Glutamatergic neuron (in vitro differentiated cells): Measurements from ENCODE around the gene GJB3. TPM values are rescaled to one million over a fixed set of nuclear protein-coding genes. Genes with fewer than 3 reads are reported as not detected.
A peak's percentile ranks its signal among the peaks of the same experiment; 100 is the strongest.

Source experiments
- DNase-seq: peaks from one replicate; pipeline ENCODE4 v3.0.0; 2022
- H3K27ac Mint-ChIP-seq: one replicate; pipeline ENCODE4 v1.8.0; 2020; ENCODE audit warnings: mild to moderate bottlenecking, mixed read lengths, inconsistent platforms; ENCODE audit not compliant: unreplicated experiment
- H3K27me3 Mint-ChIP-seq: one replicate; pipeline ENCODE4 v1.8.0; 2020; ENCODE audit warnings: mild to moderate bottlenecking, moderate library complexity, mixed read lengths, inconsistent platforms; ENCODE audit not compliant: unreplicated experiment
- H3K36me3 Mint-ChIP-seq: one replicate; pipeline ENCODE4 v1.8.0; 2020; ENCODE audit warnings: mild to moderate bottlenecking, mixed read lengths, inconsistent platforms; ENCODE audit not compliant: unreplicated experiment
- H3K4me1 Mint-ChIP-seq: one replicate; pipeline ENCODE4 v1.8.0; 2020; ENCODE audit warnings: mild to moderate bottlenecking, low read depth, mixed read lengths, inconsistent platforms; ENCODE audit not compliant: unreplicated experiment
- H3K4me3 Mint-ChIP-seq: one replicate; pipeline ENCODE4 v1.8.0; 2020; ENCODE audit warnings: mild to moderate bottlenecking, mixed read lengths, inconsistent platforms; ENCODE audit not compliant: unreplicated experiment
- H3K9me3 Mint-ChIP-seq: one replicate; pipeline ENCODE4 v1.8.0; 2020; ENCODE audit warnings: mild to moderate bottlenecking, moderate library complexity, mixed read lengths, inconsistent platforms; ENCODE audit not compliant: unreplicated experiment
- total RNA-seq: library from RNA; stranded (reverse); fragmentation: NEBNext Ultra II Directional; extraction: Animal tissue kit (Norgen Biotek cat#: 25700); gene quantifications from one replicate; pipeline ENCODE4 v1.2.1, GENCODE V29; 2021; ENCODE audit not compliant: unreplicated experiment
- TF ChIP-seq, protein P1 (sequence below): fragments of 200-600 bp; sonication (generic); IDR thresholded peaks from one replicate; pipeline ENCODE4 v1.5.0; 2021; ENCODE audit not compliant: partially characterized antibody, unreplicated experiment

Gene GJB3
- total RNA-seq, 1 donor from 2014 or later = not detected

DNA sequence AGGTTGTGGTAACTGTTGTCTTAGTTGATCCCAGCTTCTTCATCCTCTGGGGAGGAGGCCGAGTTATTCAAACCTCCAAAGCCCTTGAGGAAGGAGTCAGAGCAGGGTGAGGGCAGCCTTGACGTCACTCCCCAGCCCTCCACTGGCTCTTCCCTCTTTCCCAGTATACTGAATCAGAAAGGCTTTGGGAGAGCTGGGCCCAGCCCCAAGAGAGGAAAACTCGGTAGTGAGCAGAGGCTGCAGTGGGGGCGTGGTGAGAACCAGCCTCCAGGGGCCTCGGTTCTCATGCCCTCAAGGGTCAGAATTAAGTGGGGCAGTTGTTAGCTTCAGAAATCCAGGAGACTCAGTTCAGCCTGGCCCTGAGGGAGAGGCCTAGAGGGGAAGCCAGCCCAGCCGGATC lies 10.0 kb downstream of the GJB3 start:
- H3K4me1 Mint-ChIP-seq = peaks cover 5% of the 10 kb centered on the region
- H3K36me3 Mint-ChIP-seq = no peaks in the 10 kb centered on the region
- DNase-seq = no peak
- no peak overlapping the region for H3K27ac Mint-ChIP-seq
- peaks cover 8% of the 10 kb centered on the region for H3K9me3 Mint-ChIP-seq
- peaks cover 21% of the 10 kb centered on the region for H3K27me3 Mint-ChIP-seq
- no peak overlapping the region for H3K4me3 Mint-ChIP-seq
- TF ChIP-seq, protein P1, sequence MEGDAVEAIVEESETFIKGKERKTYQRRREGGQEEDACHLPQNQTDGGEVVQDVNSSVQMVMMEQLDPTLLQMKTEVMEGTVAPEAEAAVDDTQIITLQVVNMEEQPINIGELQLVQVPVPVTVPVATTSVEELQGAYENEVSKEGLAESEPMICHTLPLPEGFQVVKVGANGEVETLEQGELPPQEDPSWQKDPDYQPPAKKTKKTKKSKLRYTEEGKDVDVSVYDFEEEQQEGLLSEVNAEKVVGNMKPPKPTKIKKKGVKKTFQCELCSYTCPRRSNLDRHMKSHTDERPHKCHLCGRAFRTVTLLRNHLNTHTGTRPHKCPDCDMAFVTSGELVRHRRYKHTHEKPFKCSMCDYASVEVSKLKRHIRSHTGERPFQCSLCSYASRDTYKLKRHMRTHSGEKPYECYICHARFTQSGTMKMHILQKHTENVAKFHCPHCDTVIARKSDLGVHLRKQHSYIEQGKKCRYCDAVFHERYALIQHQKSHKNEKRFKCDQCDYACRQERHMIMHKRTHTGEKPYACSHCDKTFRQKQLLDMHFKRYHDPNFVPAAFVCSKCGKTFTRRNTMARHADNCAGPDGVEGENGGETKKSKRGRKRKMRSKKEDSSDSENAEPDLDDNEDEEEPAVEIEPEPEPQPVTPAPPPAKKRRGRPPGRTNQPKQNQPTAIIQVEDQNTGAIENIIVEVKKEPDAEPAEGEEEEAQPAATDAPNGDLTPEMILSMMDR = no peak

DNA sequence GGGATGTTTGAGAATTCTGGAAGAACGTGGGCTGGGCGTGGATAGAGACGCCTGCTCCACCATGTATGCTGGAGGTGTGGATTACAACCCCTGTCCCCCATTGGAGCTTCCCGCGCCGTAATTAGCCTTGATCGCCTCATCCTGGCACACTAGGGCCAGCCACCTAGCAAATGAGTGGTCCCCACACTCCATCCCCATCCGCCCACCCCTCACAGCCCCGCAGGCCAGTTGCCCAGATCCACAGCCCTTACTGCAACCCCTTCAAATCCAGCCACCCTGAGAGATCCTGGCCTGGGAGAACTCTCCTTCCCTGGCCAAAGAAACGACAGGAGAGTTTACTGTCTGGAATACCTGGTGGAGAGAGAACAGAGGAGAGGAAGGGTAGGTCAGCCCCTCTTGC lies 11.4 kb downstream of the GJB3 start:
- H3K4me1 Mint-ChIP-seq = peaks cover 5% of the 10 kb centered on the region
- H3K36me3 Mint-ChIP-seq = no peaks in the 10 kb centered on the region
- H3K27ac Mint-ChIP-seq = peak overlapping the region; percentile 22
- H3K27me3 Mint-ChIP-seq = peaks cover 24% of the 10 kb centered on the region
- TF ChIP-seq, protein P1 = no peak
- H3K9me3 Mint-ChIP-seq = peaks cover 9% of the 10 kb centered on the region
- DNase-seq = no peak
- peak overlapping the region; percentile 42 for H3K4me3 Mint-ChIP-seq

DNA sequence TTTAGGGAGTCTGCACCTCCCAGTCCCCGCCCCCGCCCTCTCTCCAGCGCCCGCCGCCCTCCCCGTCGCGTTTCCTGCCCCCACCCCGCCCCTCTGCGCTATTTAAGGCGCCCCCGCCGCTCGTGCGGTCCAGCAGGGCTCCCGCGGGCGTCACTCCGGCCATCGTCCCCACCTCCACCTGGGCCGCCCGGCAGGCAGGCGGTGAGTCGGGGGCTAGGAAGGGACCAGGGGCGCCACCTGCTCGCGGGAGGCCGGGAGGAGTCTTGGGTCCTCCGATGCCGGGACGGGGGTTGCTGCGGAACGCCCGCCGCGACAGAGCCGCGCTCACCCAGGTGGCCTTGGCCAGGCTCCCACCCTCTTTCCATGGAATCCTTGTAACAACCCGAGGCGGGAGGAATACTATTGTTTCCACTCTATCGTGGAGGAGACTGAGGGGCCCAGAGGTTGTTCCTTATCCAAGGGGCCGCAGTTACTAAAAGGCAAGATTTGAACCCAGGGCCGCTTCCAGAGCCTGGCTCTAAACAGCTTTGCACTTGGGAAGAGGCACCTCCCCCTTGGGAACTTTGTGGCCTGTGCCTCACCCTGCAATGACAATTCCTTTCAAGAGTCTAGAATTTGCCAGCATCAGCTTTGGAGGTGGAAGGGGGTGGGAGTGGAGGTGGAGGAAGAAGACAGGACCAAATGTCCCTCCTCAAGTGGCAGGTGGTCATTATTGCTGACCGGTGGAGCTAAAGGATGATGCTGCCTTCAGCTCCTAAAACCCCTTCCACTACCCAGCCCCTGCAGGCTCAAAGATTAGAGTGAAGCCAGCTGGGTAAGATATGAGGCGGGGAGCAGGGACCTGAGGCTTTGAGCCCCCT lies 12.1 kb downstream of the GJB3 start, which contains the start of gene GJA4:
GJA4 (plus strand) TSS at position 132 of the 860 bp plus-strand sequence. CDS start 1,215 bp downstream, outside the sequence.
- no peak for DNase-seq
- peaks cover 9% of the 10 kb centered on the region for H3K9me3 Mint-ChIP-seq
- peaks cover 5% of the 10 kb centered on the region for H3K4me1 Mint-ChIP-seq
- H3K4me3 Mint-ChIP-seq = peak within 1 kb of the TSS; percentile 42
- H3K36me3 Mint-ChIP-seq = peaks cover 3% of the 10 kb centered on the region
- peak within 1 kb of the TSS; percentile 22 for H3K27ac Mint-ChIP-seq
- peaks cover 24% of the 10 kb centered on the region for H3K27me3 Mint-ChIP-seq
- TF ChIP-seq, protein P1 = no peak

DNA sequence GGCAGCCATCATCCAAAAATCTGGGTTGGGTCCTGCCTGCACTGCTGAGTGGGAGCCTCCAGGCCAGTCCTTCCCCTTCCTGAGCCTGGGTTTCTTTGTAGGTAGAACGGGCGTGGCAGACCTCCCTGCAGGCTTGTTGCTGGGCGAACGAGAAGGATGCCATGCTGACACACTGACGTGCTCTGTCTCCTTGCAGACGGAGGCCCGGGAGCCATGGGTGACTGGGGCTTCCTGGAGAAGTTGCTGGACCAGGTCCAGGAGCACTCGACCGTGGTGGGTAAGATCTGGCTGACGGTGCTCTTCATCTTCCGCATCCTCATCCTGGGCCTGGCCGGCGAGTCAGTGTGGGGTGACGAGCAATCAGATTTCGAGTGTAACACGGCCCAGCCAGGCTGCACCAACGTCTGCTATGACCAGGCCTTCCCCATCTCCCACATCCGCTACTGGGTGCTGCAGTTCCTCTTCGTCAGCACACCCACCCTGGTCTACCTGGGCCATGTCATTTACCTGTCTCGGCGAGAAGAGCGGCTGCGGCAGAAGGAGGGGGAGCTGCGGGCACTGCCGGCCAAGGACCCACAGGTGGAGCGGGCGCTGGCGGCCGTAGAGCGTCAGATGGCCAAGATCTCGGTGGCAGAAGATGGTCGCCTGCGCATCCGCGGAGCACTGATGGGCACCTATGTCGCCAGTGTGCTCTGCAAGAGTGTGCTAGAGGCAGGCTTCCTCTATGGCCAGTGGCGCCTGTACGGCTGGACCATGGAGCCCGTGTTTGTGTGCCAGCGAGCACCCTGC lies 13.2 kb downstream of the GJB3 start:
- H3K36me3 Mint-ChIP-seq = peaks cover 8% of the 10 kb centered on the region
- H3K9me3 Mint-ChIP-seq = peaks cover 9% of the 10 kb centered on the region
- H3K27ac Mint-ChIP-seq = no peak overlapping the region
- no peak for DNase-seq
- no peak overlapping the region for H3K4me3 Mint-ChIP-seq
- H3K27me3 Mint-ChIP-seq = peaks cover 22% of the 10 kb centered on the region
- peaks cover 5% of the 10 kb centered on the region for H3K4me1 Mint-ChIP-seq
- TF ChIP-seq, protein P1 = no peak
